HG03575 (cell line): ENCODE measurements around the gene DSE.
"Not testable (repeated sequence)": the region's sequence is repeated elsewhere in the genome, so short reads cannot be mapped to it uniquely, and the experiment has no call there.

ENCODE experiments used
- ATAC-seq: cut with Tn5 transposase; IDR thresholded peaks from one replicate; pipeline ENCODE4 v1.9.1; 2021; ENCODE audit not compliant: unreplicated experiment, insufficient number of reproducible peaks, low FRiP score; ENCODE audit errors: extremely low read depth

DSE gene

DNA sequence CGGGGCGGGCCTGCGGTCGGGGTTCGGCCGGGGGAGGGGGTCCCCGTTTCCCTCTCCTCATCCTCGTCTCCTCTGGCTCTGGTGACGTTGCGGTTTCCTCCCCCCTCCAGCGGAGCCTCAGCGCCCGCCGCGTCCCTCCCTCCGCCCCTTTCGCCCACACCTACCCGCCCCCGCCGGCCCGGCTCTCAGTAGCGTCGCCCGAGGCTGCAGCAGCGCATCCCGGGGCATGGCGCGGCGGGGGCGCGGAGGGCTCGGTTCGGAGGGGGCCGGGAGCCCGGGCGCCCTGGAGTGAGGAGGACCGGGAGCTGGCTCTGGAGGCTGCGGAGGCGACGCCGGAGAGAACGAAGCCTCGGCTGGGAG lies at the start of gene DSE:
DSE (plus strand) TSS at position 188 of the 360 bp plus-strand sequence. CDS start 28,304 bp downstream, outside the sequence.
- no peak for ATAC-seq

DNA sequence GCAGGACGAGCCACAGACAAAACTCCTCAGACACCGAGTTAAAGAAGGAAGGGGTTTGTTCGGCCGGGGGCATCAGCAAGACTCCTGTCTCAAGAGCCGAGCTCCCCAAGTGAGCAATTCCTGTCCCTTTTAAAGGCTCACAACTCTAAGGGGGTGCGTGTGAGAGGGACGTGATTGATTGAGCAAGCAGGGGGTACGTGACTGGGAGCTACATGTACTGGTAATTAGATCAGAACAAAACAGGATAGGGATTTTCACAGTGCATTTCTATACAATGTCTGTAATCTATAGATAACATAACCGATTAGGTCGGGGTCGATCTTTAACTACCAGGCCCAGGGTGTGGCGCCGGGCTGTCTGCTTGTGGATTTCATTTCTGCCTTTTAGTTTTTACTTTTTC lies 48.8 kb upstream of the DSE start:
- ATAC-seq = not testable (repeated sequence)

DNA sequence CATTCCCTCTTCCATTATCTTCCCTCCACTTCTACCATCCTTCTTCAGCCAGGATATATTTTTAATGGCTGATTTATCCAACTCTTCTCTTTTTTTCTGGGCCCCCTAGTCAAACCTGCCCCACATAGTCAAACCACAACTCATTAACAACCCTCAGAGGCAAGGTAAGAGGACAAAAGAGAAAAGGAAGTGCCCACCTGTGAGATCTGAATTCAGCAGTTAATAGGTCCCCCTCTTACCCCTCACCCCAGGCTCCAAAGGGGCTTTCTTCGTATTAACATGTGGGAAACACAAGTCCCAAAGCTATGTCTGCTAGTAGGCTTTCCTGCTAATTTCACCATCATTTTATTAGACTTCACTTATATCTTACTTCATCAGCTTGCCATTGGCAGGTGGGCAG lies 46.9 kb upstream of the DSE start:
- no peak for ATAC-seq

DNA sequence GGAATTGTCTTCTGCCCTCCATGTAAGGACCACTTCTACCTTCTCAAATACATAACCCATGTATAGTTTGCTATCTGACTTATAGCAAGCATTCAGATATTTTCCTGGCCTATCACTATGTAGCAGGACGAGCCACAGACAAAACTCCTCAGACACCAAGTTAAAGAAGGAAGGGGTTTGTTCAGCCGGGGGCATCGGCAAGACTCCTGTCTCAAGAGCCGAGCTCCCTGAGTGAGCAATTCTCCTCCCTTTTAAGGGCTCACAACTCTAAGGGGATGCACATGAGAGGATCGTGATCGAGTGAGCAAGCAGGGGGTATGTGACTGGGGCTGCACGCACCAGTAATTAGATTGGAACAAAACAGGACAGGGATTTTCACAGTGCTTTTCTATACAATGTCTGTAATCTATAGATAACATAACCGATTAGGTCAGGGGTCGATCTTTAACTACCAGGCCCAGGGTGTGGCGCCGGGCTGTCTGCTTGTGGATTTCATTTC lies 45.1 kb upstream of the DSE start:
- not testable (repeated sequence) for ATAC-seq

DNA sequence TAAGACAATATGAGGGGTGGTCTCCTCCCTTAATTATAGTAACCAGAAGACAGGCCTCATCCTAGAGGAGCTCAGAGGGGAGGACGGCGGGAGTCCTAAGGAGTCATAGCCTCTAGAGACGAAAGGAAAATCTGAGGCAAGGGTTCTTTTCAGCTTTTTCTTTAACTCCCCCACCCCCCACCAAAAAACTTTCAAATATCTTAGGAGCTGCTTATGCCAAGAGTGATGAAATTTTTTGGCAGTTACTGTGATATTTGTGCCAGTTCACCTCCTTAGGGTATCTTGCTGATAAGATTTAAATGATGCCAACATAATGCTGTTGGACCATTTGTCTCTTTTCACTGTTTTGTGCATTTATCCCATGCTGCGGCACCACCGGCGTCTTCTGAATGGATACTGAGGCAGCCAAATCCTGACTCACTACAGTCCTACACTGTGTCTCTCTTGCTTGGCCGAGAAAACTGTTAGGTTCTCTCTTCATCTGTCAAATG lies 44.5 kb upstream of the DSE start:
- no peak for ATAC-seq

DNA sequence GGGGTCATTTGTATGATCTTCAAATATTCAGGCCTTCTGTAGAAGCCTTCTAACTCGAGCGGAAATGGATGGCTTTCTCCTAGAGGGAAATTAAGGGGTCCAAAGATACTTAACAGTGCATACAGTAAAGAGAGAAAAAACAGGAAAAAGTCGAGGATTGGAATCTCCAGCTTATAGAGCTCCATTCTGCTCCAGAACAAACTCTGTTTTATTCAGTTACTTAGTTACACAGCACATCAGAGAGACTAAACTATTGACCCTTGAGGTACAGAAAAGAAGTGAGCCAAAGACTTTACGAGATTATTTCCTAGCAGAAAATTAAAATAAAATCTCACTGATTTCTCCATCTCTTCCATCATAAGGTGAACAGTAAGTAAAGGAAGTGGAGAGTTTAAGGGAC lies 43.8 kb upstream of the DSE start:
- ATAC-seq = no peak

DNA sequence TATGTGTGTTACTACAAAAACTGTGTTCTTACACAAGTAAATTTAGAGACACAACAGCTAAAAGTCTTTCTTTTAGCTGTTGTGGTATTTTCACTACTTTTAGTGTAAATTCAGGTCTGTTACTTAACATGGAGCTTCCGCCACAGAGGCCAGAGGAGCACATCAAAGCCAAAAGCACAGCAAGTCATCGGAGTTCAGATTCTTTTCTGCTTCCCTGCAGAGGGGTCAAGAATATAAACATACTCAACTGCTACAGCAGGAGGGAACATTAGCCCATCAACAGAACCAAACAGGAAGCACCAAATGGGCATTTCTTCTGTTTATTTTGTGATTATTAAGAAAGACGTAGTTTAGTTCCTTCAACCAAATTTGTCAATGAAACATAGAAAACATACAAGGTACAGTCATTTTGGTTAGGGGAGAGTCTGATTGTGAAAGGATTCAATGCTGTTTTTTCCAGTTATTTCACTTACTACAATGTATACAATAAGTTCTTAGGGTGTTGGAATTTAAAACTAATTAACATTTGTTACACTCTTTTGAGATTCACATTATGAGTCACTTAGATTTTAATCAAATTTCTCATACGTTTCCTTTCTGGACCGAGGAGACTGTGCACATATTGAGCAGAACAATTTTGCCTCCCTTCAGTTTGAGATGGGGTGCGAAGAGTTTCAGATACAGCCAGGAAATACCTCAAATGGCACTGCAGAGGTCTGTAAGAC lies 42.8 kb upstream of the DSE start:
- no peak for ATAC-seq

DNA sequence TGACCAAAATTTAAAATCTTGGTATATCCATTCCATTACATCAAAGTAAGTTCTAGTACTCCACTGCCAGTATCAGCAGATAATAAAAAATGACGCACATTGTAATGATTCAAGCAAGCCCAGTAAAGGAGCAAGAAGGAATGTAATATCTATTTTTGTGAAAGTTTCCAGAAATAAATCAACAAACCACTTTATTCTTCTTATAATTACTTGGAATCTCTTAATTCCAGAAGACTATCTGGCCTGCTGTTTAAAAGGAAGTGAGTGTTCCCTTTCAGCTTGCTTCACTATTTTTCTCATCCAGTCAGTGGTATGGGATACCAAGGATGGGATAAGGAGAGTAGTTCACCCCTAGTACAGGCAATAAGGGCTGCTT lies 42.2 kb upstream of the DSE start:
- no peak for ATAC-seq

DNA sequence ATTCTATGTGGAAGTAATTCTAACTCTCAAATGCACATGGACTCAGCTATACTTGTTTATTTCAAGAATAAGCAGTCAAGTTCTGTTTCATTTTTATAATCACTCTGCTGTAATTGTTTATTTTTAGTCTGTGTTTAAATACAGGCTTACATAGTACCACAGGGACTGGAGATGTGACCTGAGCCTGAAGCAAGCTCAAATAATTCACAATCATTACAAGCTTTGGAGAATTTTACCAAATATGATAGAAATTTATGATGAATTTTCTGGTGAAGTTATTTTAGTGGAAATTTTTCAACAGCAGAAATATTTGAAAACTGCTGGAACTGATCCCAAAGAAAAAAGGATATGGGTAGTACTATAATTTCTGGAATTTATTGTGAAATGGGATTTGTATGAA lies 41.6 kb upstream of the DSE start:
- ATAC-seq = no peak

DNA sequence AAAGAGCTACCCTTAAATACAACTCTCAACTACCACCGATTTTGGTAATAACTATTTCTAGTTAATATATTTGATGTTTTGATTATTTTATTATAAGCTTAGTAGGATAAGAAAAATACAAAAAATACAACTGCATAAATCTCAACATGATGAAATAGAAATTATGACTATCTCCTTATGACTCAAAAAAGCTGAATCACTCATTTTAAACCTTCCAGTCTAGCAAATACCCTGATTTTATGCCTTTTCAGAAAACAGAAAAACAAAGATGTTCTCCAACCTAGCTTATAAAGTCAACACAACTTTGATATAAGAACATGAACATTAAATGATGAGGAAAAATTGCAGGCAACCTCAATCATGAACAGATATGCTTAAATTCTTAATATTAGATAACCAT lies 40.2 kb upstream of the DSE start:
- ATAC-seq = no peak

DNA sequence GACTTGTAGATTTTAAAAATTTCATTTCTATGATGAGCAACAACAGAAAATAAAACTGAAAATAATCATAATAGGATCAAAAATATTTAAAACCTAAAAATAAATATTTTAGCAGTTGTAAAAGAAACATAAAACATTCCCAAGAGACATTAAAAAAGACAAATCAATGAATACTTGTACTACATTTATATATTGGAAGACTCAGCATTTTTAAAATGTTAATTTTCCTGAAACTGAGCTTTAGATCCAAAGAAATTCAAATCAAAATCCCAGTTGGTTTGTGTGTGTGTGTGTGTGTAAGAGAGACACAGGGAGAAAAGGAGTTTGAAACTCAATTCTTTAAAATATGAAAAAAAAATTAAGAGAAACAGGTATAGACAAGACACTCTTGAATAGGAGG lies 38.7 kb upstream of the DSE start:
- no peak for ATAC-seq

DNA sequence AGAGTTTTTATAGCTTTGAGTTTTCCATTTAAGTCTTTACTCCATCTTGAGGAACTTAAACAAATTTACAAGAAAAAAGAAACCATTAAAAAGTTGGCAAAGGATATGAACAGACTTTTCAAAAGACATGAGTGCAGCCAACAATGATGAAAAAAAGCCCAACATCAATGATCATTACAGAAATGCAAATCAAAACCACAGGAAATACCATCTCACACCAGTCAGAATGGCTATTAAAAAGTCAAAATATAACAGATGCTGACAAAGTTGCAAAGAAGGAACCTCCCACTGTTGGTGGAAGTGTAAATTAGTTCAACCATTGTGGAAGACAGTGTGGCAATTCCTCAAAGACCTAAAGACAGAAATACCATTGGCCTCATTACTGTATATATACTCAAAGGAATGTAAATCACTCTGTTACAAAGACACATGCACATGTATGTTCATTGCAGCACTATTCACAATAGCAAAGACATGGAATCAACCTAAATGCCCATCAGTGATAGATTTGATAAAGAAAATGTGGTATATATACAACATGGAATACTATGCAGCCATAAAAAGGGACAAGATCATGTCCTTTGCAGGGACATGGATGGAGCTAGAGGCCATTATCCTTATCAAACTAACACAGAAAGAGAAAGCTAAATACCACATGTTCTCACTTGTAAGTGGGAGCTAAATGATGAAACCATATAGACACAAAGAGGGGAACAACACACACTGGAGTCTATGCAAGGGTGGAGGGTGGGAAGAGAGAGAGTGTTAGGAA lies 35.9 kb upstream of the DSE start:
- ATAC-seq = not testable (repeated sequence)

DNA sequence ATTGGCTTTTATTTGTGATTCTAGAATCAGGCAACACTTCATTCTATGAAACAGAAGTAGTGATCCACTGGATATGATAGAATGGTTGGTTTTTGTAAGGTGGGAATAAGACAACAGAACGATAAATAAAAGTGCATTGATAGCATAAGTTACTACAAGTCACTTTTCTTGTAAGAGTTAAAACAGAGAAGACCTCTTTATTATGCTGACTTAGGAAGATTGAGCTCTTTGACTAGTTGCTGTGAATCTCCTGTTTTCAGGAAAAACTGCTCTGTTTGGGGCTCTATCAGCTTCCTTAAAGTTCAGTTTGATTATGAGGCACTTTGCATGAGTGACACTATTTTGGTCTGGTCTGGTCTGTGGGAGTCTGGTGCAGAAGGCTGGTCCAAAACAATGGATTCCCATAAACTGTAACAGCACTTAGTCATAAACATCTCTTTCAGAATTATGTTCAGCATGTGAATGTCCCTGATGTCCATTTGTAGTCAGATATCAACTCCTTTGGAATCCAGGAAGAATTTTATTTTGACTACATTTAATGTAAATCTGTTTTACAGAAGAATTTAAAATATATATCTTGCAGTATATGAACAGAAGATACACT lies 35.0 kb upstream of the DSE start:
- no peak for ATAC-seq

DNA sequence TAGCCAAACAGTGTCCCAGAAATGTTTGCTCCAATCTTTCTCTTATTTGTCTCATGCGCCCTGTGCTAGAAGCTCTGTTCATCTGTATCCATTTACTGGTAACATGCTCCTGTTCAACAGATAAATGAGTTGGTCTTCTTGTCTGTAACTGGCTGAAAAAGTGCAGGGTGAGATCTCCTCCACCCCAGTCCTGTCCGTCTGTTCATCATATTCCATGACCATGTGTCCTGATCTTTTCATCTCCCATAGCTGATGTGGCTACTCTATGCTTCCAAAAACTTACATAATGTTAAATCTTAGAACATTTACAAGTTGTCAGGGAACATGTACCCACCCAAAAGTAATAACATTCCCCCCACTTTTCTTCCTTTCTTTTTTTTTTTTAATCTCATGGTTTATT lies 31.8 kb upstream of the DSE start:
- no peak for ATAC-seq

DNA sequence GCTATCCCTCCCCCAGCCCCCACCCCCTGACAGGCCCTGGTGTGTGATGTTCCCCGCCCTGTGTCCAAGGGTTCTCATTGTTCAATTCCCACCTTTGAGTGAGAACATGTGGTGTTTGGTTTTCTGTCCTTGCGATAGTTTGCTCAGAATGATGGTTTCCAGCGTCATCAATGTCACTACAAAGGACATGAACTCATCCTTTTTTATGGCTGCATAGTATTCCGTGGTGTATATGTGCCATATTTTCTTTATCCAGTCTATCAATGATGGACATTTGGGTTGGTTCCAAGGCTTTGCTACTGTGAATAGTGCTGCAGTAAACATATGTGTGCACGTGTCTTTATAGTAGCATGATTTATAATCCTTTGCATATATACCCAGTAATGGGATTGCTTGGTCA lies 30.1 kb upstream of the DSE start:
- not testable (repeated sequence) for ATAC-seq

DNA sequence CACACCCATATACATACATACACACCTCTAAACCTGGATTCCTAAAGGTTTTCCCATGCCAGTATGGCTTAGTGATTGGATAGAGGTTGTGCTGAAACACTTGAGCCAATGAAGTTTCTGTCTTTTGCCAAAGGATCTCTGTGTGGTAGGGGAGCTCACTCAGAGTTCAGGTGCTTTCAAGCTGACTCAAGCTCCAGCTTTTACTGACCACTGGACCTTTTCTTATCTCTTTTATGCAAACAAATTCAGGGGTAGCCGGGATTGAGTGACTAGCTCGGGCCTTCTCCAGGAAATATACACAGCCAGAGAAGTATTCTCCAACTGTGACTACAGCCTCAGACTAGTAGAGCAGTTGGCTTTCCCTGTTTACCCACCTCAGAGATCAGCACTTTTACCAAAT lies 21.5 kb upstream of the DSE start:
- ATAC-seq = no peak

DNA sequence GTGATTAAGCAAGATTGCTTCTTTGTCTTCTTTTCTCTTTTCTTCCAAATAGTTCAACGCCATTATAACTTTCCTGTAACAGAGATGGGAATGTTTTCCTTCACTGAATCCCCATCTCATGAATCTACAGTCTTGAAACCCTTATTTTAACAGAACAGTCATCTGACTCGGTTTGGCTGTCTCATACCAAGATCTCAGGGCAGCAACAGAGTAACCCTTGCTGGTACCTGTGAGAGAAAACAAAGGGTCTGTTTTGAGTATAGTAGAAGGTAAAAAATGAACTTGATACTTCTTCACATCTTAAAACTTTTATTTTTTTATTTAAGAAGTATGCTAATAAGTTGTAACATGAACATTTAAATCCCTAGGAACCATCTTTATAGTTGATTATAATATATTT lies 19.6 kb upstream of the DSE start:
- no peak for ATAC-seq

DNA sequence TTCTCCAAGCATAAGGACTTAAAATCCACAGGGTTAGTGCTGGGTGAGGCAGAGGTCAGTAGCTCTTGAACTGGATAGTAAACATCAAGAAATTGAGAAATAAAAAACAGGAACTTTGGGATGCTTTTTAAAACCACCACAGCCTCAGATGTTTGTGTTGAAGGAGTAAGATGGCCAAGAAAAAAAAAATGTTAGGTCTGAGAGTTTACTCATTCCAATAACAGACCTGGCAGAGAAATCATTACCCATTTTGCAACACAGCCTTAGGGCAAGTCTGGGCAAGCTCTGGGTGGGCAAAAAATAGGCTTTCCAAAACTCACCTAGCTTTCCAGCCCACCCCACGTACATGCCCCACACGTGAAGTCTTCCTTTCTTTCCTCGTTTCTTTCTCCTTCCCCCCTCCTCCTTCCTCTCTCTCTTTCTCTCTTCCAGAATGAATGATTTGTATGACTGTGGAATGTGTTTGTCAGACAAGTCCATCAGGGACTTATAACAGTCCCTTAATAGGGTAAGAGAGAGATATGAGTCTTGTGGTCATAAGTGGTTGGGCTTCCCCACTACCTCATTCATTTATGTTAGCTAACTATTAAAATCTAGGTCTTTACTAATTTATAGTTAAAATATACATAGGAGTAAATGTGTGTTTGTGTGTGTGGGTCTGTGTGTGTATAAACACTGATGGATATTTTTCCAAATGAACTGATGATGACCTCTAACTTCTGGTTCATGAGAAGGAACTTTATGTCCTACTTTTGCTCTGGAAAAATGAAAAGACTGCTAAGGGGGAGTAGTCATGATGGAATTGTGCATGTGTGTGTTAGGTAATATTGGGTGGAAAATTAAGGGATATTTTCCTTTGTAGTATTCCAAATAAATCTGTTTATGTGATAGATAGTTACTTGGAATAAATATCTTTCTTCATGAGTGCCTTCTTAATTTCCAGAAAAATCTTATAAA lies 18.0 kb upstream of the DSE start:
- peak; percentile 43 for ATAC-seq

DNA sequence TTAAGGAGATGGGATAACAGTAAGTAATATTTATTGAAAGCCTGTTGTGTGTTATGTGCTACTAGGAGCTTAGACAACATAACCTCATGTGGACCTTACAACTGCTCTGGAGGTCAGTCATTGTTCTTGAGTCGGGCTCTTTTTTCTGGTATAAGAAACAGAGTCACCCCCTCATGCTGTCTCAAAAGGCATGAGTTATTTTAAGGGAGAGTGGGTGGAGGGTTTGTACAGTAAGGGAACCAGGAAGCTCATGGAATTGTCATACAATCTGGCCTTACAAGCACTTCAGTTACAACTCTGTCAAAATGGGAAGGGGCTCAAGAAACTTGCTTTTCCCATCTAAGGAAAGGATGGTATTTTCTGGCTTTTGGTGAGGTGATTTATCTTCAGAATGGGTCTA lies 16.5 kb upstream of the DSE start:
- ATAC-seq = no peak
